Measurements from ENCODE around the gene SERPINB13.

The SERPINB13 gene

GRCh38 chr18:63586966-63587365 is at the start of gene SERPINB13:
Gene SERPINB13, plus strand, starts transcription at chr18:63587343. Its CDS starts 1,325 bp downstream, at chr18:63588668.
- no peak for FAIRE-seq

GRCh38 chr18:63539904-63540510 is 47.1 kb upstream of the SERPINB13 start:
- no peak for FAIRE-seq

GRCh38 chr18:63542069-63542468 is 45.1 kb upstream of the SERPINB13 start, which contains the start of gene SERPINB12:
Gene SERPINB12, plus strand, starts transcription at chr18:63542369. Its CDS starts 13,791 bp downstream, at chr18:63556160.
- no peak for FAIRE-seq

GRCh38 chr18:63544017-63544416 is 43.1 kb upstream of the SERPINB13 start:
- no peak for FAIRE-seq

GRCh38 chr18:63545000-63545399 is 42.1 kb upstream of the SERPINB13 start:
- no peak for FAIRE-seq

- no peak for FAIRE-seq
Observed at GRCh38 chr18:63550068-63550467, 37.1 kb upstream of the SERPINB13 start.

GRCh38 chr18:63551769-63552168 is 35.4 kb upstream of the SERPINB13 start:
- FAIRE-seq, result no peak

GRCh38 chr18:63552581-63552980 is 34.6 kb upstream of the SERPINB13 start:
- no peak for FAIRE-seq

GRCh38 chr18:63553081-63553480 is 34.1 kb upstream of the SERPINB13 start:
- no peak for FAIRE-seq

- no peak for FAIRE-seq
Observed at GRCh38 chr18:63559567-63560491, 27.3 kb upstream of the SERPINB13 start.

GRCh38 chr18:63562284-63562683 is 24.9 kb upstream of the SERPINB13 start:
- FAIRE-seq, result no peak

- FAIRE-seq, result no peak
Observed at GRCh38 chr18:63564021-63564420, 23.1 kb upstream of the SERPINB13 start.

- FAIRE-seq, result no peak
Observed at GRCh38 chr18:63564561-63564960, 22.6 kb upstream of the SERPINB13 start.

GRCh38 chr18:63567276-63567675 is 19.9 kb upstream of the SERPINB13 start:
- no peak for FAIRE-seq

GRCh38 chr18:63567825-63568224 is 19.3 kb upstream of the SERPINB13 start:
- FAIRE-seq, result no peak

- FAIRE-seq, result no peak
Observed at GRCh38 chr18:63570721-63571120, 16.4 kb upstream of the SERPINB13 start.

GRCh38 chr18:63575681-63576080 is 11.5 kb upstream of the SERPINB13 start:
- FAIRE-seq, result no peak

GRCh38 chr18:63578357-63578958 is 8.7 kb upstream of the SERPINB13 start:
- no peak for FAIRE-seq

- FAIRE-seq, result no peak
Observed at GRCh38 chr18:63579616-63580015, 7.5 kb upstream of the SERPINB13 start.

- FAIRE-seq, result no peak
Observed at GRCh38 chr18:63585988-63586387, 1.2 kb upstream of the SERPINB13 start.

- FAIRE-seq, result no peak
Observed at GRCh38 chr18:63586431-63586830, 712 bp upstream of the SERPINB13 start.

GRCh38 chr18:63588909-63589308 is 1.8 kb downstream of the SERPINB13 start:
- no peak for FAIRE-seq

GRCh38 chr18:63590373-63590772 is 3.2 kb downstream of the SERPINB13 start:
- FAIRE-seq, result no peak

Measured in colon (tissue), 2 donors.